Fibroblast of skin of scalp (primary cell): ENCODE results near the gene ATAD3C.
A peak's percentile ranks its signal among the peaks of the same experiment; 100 is the strongest.
"Not testable (repeated sequence)": the region's sequence is repeated elsewhere in the genome, so short reads cannot be mapped to it uniquely, and the experiment has no call there.

Experiments used
- DNase-seq: peaks from one replicate; pipeline ENCODE4 v3.0.0-alpha.2; 2013

ATAD3C gene

GRCh38 chr1:1508775-1509464 lies 59.4 kb downstream of the ATAD3C start:
- DNase-seq = not testable (repeated sequence)

- DNase-seq = not testable (repeated sequence)
Observed at GRCh38 chr1:1509465-1509850, 60.0 kb downstream of the ATAD3C start.

GRCh38 chr1:1510912-1511532 lies 61.5 kb downstream of the ATAD3C start:
- DNase-seq = peak; percentile 17

GRCh38 chr1:1511533-1512285 lies 62.2 kb downstream of the ATAD3C start, which contains the start of gene ATAD3A:
TSS of gene ATAD3A (plus strand) at chr1:1512162. CDS start at chr1:1512269, 107 bp downstream.
- DNase-seq = peak; percentile 98

- not testable (repeated sequence) for DNase-seq
Observed at GRCh38 chr1:1512425-1512824, 62.9 kb downstream of the ATAD3C start.

- DNase-seq = not testable (repeated sequence)
Observed at GRCh38 chr1:1513675-1514074, 64.2 kb downstream of the ATAD3C start.

- DNase-seq = not testable (repeated sequence)
Observed at GRCh38 chr1:1514376-1514775, 64.9 kb downstream of the ATAD3C start.

- not testable (repeated sequence) for DNase-seq
Observed at GRCh38 chr1:1516923-1517322, 67.4 kb downstream of the ATAD3C start.

- no peak for DNase-seq
Observed at GRCh38 chr1:1517973-1518620, 68.6 kb downstream of the ATAD3C start.

GRCh38 chr1:1518621-1519007 lies 69.1 kb downstream of the ATAD3C start:
- DNase-seq = not testable (repeated sequence)
